ENCODE results near the gene PDIA5. TPM values are rescaled to one million over a fixed set of nuclear protein-coding genes. Genes with fewer than 3 reads are reported as not detected.

Gene PDIA5
- total RNA-seq, 2 donors from 2014 or later = 9.6 to 16.2 TPM

- ATAC-seq (replicated peaks in 1 of 2) (peak; percentile 51), DNase-seq (peak in 1 of 2 donors; percentile 32)
- Mint-ChIP-seq H3K27ac (no peak overlapping the region), H3K4me3 (peak overlapping the region; percentile 87 to 88), H3K4me1 (ENCODE audit: low read depth) (peaks cover 52% of the 10 kb centered on the region), H3K36me3 (ENCODE audit: insufficient read depth in 2 of 2) (peaks cover 0 to 5% of the 10 kb centered on the region in 2 donors), H3K9me3 (no peaks in the 10 kb centered on the region), H3K27me3 (ENCODE audit: low read depth) (peaks cover 10% of the 10 kb centered on the region)
These were observed 1.1 kb downstream of the PDIA5 start for GRCh38 chr3:123067689-123068600.

GRCh38 chr3:123068601-123069381 lies 2.0 kb downstream of the PDIA5 start:
- no peak for DNase-seq
- Mint-ChIP-seq H3K9me3 (no peaks in the 10 kb centered on the region), H3K27me3 (ENCODE audit: low read depth) (peaks cover 10% of the 10 kb centered on the region), H3K4me3 (peak overlapping the region; percentile 87 to 88), H3K36me3 (ENCODE audit: insufficient read depth in 2 of 2) (peaks cover 0 to 5% of the 10 kb centered on the region in 2 donors), H3K4me1 (ENCODE audit: low read depth) (peaks cover 55% of the 10 kb centered on the region), H3K27ac (no peak overlapping the region)
- ATAC-seq (replicated peaks in 1 of 2) = no peak

- Mint-ChIP-seq H3K4me1 (ENCODE audit: low read depth) (peaks cover 52% of the 10 kb centered on the region), H3K27ac (no peak overlapping the region), H3K4me3 (no peak overlapping the region), H3K9me3 (no peaks in the 10 kb centered on the region), H3K36me3 (ENCODE audit: insufficient read depth in 2 of 2) (peaks cover 0 to 2% of the 10 kb centered on the region in 2 donors), H3K27me3 (ENCODE audit: low read depth) (no peaks in the 10 kb centered on the region)
- DNase-seq = no peak
- no peak for ATAC-seq (replicated peaks in 1 of 2)
These were observed 3.7 kb downstream of the PDIA5 start for GRCh38 chr3:123070510-123070909.

- no peak for ATAC-seq (replicated peaks in 1 of 2)
- Mint-ChIP-seq H3K9me3 (no peaks in the 10 kb centered on the region), H3K36me3 (ENCODE audit: insufficient read depth in 2 of 2) (peaks cover 0 to 2% of the 10 kb centered on the region in 2 donors), H3K4me3 (no peak overlapping the region), H3K27me3 (ENCODE audit: low read depth) (no peaks in the 10 kb centered on the region), H3K4me1 (ENCODE audit: low read depth) (peaks cover 58% of the 10 kb centered on the region), H3K27ac (no peak overlapping the region)
- no peak for DNase-seq
These were observed 4.3 kb downstream of the PDIA5 start for GRCh38 chr3:123071146-123071545.

- H3K9me3 Mint-ChIP-seq = no peaks in the 10 kb centered on the region
- peaks cover 55% of the 10 kb centered on the region for H3K4me1 Mint-ChIP-seq (ENCODE audit: low read depth)
- H3K36me3 Mint-ChIP-seq (ENCODE audit: insufficient read depth in 2 of 2) = peaks cover 0 to 2% of the 10 kb centered on the region in 2 donors
- no peak overlapping the region for H3K4me3 Mint-ChIP-seq
- no peak for DNase-seq
- no peaks in the 10 kb centered on the region for H3K27me3 Mint-ChIP-seq (ENCODE audit: low read depth)
- ATAC-seq (replicated peaks in 1 of 2) = no peak
- no peak overlapping the region for H3K27ac Mint-ChIP-seq
These were observed 4.8 kb downstream of the PDIA5 start for GRCh38 chr3:123071581-123071980.

GRCh38 chr3:123072152-123072551 lies 5.3 kb downstream of the PDIA5 start:
- DNase-seq (no peak), ATAC-seq (replicated peaks in 1 of 2) (no peak)
- Mint-ChIP-seq H3K4me1 (ENCODE audit: low read depth) (peaks cover 51% of the 10 kb centered on the region), H3K9me3 (no peaks in the 10 kb centered on the region), H3K4me3 (no peak overlapping the region), H3K36me3 (ENCODE audit: insufficient read depth in 2 of 2) (peaks cover 0 to 2% of the 10 kb centered on the region in 2 donors), H3K27ac (no peak overlapping the region), H3K27me3 (ENCODE audit: low read depth) (no peaks in the 10 kb centered on the region)

GRCh38 chr3:123072564-123072963 lies 5.7 kb downstream of the PDIA5 start:
- Mint-ChIP-seq H3K4me1 (ENCODE audit: low read depth) (peaks cover 50% of the 10 kb centered on the region), H3K27ac (no peak overlapping the region), H3K9me3 (no peaks in the 10 kb centered on the region), H3K27me3 (ENCODE audit: low read depth) (no peaks in the 10 kb centered on the region), H3K36me3 (ENCODE audit: insufficient read depth in 2 of 2) (peaks cover 0 to 2% of the 10 kb centered on the region in 2 donors), H3K4me3 (no peak overlapping the region)
- ATAC-seq (replicated peaks in 1 of 2) (no peak), DNase-seq (no peak)

- Mint-ChIP-seq H3K27ac (no peak overlapping the region), H3K27me3 (ENCODE audit: low read depth) (no peaks in the 10 kb centered on the region), H3K4me1 (ENCODE audit: low read depth) (peaks cover 38% of the 10 kb centered on the region), H3K4me3 (no peak overlapping the region), H3K36me3 (ENCODE audit: insufficient read depth in 2 of 2) (peaks cover 0 to 2% of the 10 kb centered on the region in 2 donors), H3K9me3 (no peaks in the 10 kb centered on the region)
- DNase-seq (no peak), ATAC-seq (replicated peaks in 1 of 2) (no peak)
These were observed 8.5 kb downstream of the PDIA5 start for GRCh38 chr3:123075359-123075758.

GRCh38 chr3:123076112-123076495 lies 9.3 kb downstream of the PDIA5 start:
- Mint-ChIP-seq H3K4me1 (ENCODE audit: low read depth) (peaks cover 38% of the 10 kb centered on the region), H3K27ac (no peak overlapping the region), H3K4me3 (no peak overlapping the region), H3K9me3 (no peaks in the 10 kb centered on the region), H3K36me3 (ENCODE audit: insufficient read depth in 2 of 2) (peaks cover 0 to 2% of the 10 kb centered on the region in 2 donors), H3K27me3 (ENCODE audit: low read depth) (no peaks in the 10 kb centered on the region)
- ATAC-seq (replicated peaks in 1 of 2) = no peak
- DNase-seq = no peak

- Mint-ChIP-seq H3K4me3 (no peak overlapping the region), H3K27me3 (ENCODE audit: low read depth) (no peaks in the 10 kb centered on the region), H3K9me3 (no peaks in the 10 kb centered on the region), H3K36me3 (ENCODE audit: insufficient read depth in 2 of 2) (no peaks in the 10 kb centered on the region), H3K27ac (no peak overlapping the region), H3K4me1 (ENCODE audit: low read depth) (peaks cover 35% of the 10 kb centered on the region)
- DNase-seq (no peak), ATAC-seq (replicated peaks in 1 of 2) (peak in 1 of 2 donors; percentile 21)
These were observed 9.9 kb downstream of the PDIA5 start for GRCh38 chr3:123076496-123077418.

- no peak for DNase-seq
- Mint-ChIP-seq H3K27ac (no peak overlapping the region), H3K4me1 (ENCODE audit: low read depth) (peaks cover 31% of the 10 kb centered on the region), H3K9me3 (no peaks in the 10 kb centered on the region), H3K4me3 (no peak overlapping the region), H3K36me3 (ENCODE audit: insufficient read depth in 2 of 2) (no peaks in the 10 kb centered on the region), H3K27me3 (ENCODE audit: low read depth) (no peaks in the 10 kb centered on the region)
- ATAC-seq (replicated peaks in 1 of 2) = no peak
These were observed 11.3 kb downstream of the PDIA5 start for GRCh38 chr3:123078101-123078500.

GRCh38 chr3:123080864-123081562 lies 14.2 kb downstream of the PDIA5 start:
- no peak overlapping the region for H3K27ac Mint-ChIP-seq
- no peak overlapping the region for H3K4me3 Mint-ChIP-seq
- no peaks in the 10 kb centered on the region for H3K27me3 Mint-ChIP-seq (ENCODE audit: low read depth)
- no peak for DNase-seq
- no peaks in the 10 kb centered on the region for H3K36me3 Mint-ChIP-seq (ENCODE audit: insufficient read depth in 2 of 2)
- no peak for ATAC-seq (replicated peaks in 1 of 2)
- H3K9me3 Mint-ChIP-seq = no peaks in the 10 kb centered on the region
- peaks cover 42% of the 10 kb centered on the region for H3K4me1 Mint-ChIP-seq (ENCODE audit: low read depth)

All from activated T-cell treated with anti-CD3 and anti-CD28 coated beads, Interleukin-2, amount 50 U/mL, for 72 hours (primary cell).